ENCODE results near the gene ARHGAP8.

- no peak for TF ChIP-seq POLR2A (IDR thresholded peaks at IDR 0.05)
- TF ChIP-seq CTCF (IDR thresholded peaks at IDR 0.05), result no peak
Observed at GRCh38 chr22:44862981-44863860, 110.8 kb downstream of the ARHGAP8 start.
